ENCODE results near the gene ATP8A2. TPM values are rescaled to one million over a fixed set of nuclear protein-coding genes. Genes with fewer than 3 reads are reported as not detected.

The ATP8A2 gene
- polyA plus RNA-seq, 1 donor from 2014 or later = 11.9 TPM

GRCh38 chr13:25329706-25330105 lies 42.1 kb upstream of the ATP8A2 start:
- Histone ChIP-seq H3K4me3 (ENCODE audit: low read length) (no peak overlapping the region), H3K36me3 (ENCODE audit: insufficient read depth, low read length) (peaks cover 15% of the 10 kb centered on the region), H3K9me3 (ENCODE audit: low read length) (no peaks in the 10 kb centered on the region), H2AFZ (ENCODE audit: low read depth, low read length) (no peak overlapping the region), H3F3A (ENCODE audit: insufficient read depth, low read length, poor library complexity, severe bottlenecking) (no peaks in the 10 kb centered on the region), H4K20me1 (ENCODE audit: insufficient read depth) (no peaks in the 10 kb centered on the region), H3K4me2 (ENCODE audit: low read length) (no peak overlapping the region), H3K79me2 (replicated peaks; ENCODE audit: insufficient read depth, low read length) (peaks cover 5% of the 10 kb centered on the region), H3K27me3 (ENCODE audit: insufficient read depth, low read depth, low read length) (no peaks in the 10 kb centered on the region), H3K27ac (ENCODE audit: low read length) (no peak overlapping the region), H3K9ac (ENCODE audit: low read length) (no peak overlapping the region), H3K9me2 (ENCODE audit: insufficient read depth, low read length) (no peaks in the 10 kb centered on the region)
- TF ChIP-seq, protein P1, sequence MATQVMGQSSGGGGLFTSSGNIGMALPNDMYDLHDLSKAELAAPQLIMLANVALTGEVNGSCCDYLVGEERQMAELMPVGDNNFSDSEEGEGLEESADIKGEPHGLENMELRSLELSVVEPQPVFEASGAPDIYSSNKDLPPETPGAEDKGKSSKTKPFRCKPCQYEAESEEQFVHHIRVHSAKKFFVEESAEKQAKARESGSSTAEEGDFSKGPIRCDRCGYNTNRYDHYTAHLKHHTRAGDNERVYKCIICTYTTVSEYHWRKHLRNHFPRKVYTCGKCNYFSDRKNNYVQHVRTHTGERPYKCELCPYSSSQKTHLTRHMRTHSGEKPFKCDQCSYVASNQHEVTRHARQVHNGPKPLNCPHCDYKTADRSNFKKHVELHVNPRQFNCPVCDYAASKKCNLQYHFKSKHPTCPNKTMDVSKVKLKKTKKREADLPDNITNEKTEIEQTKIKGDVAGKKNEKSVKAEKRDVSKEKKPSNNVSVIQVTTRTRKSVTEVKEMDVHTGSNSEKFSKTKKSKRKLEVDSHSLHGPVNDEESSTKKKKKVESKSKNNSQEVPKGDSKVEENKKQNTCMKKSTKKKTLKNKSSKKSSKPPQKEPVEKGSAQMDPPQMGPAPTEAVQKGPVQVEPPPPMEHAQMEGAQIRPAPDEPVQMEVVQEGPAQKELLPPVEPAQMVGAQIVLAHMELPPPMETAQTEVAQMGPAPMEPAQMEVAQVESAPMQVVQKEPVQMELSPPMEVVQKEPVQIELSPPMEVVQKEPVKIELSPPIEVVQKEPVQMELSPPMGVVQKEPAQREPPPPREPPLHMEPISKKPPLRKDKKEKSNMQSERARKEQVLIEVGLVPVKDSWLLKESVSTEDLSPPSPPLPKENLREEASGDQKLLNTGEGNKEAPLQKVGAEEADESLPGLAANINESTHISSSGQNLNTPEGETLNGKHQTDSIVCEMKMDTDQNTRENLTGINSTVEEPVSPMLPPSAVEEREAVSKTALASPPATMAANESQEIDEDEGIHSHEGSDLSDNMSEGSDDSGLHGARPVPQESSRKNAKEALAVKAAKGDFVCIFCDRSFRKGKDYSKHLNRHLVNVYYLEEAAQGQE (IDR thresholded peaks at IDR 0.05; ENCODE audit: borderline replicate concordance) = no peak
- TF ChIP-seq SMC3 (conservative IDR thresholded peaks at IDR 0.05; ENCODE audit: poor library complexity) (no peak), MXI1 (conservative IDR thresholded peaks at IDR 0.05; ENCODE audit: poor library complexity, severe bottlenecking) (no peak), TAF1 (IDR thresholded peaks at IDR 0.05; ENCODE audit: low read depth) (no peak), RAD21 (conservative IDR thresholded peaks at IDR 0.05) (no peak), EZH2 (IDR thresholded peaks at IDR 0.05; ENCODE audit: borderline replicate concordance, insufficient read depth, low read length, poor library complexity, severe bottlenecking) (no peak), POLR2AphosphoS5 (IDR thresholded peaks at IDR 0.05) (no peak), EP300 (conservative IDR thresholded peaks at IDR 0.05; ENCODE audit: poor library complexity, severe bottlenecking) (no peak)
- TF ChIP-seq, protein P2, sequence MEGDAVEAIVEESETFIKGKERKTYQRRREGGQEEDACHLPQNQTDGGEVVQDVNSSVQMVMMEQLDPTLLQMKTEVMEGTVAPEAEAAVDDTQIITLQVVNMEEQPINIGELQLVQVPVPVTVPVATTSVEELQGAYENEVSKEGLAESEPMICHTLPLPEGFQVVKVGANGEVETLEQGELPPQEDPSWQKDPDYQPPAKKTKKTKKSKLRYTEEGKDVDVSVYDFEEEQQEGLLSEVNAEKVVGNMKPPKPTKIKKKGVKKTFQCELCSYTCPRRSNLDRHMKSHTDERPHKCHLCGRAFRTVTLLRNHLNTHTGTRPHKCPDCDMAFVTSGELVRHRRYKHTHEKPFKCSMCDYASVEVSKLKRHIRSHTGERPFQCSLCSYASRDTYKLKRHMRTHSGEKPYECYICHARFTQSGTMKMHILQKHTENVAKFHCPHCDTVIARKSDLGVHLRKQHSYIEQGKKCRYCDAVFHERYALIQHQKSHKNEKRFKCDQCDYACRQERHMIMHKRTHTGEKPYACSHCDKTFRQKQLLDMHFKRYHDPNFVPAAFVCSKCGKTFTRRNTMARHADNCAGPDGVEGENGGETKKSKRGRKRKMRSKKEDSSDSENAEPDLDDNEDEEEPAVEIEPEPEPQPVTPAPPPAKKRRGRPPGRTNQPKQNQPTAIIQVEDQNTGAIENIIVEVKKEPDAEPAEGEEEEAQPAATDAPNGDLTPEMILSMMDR (IDR thresholded peaks at IDR 0.05; ENCODE audit: poor library complexity, severe bottlenecking) = no peak

GRCh38 chr13:25330541-25330940 lies 41.2 kb upstream of the ATP8A2 start:
- no peaks in the 10 kb centered on the region for H3F3A ChIP-seq (ENCODE audit: insufficient read depth, low read length, poor library complexity, severe bottlenecking)
- H3K9me2 ChIP-seq (ENCODE audit: insufficient read depth, low read length) = no peaks in the 10 kb centered on the region
- peaks cover 15% of the 10 kb centered on the region for H3K36me3 ChIP-seq (ENCODE audit: insufficient read depth, low read length)
- no peak for TF ChIP-seq EP300 (conservative IDR thresholded peaks at IDR 0.05; ENCODE audit: poor library complexity, severe bottlenecking)
- no peak for TF ChIP-seq EZH2 (IDR thresholded peaks at IDR 0.05; ENCODE audit: borderline replicate concordance, insufficient read depth, low read length, poor library complexity, severe bottlenecking)
- TF ChIP-seq TAF1 (IDR thresholded peaks at IDR 0.05; ENCODE audit: low read depth) = no peak
- TF ChIP-seq, protein P2 (IDR thresholded peaks at IDR 0.05; ENCODE audit: poor library complexity, severe bottlenecking) = no peak
- TF ChIP-seq SMC3 (conservative IDR thresholded peaks at IDR 0.05; ENCODE audit: poor library complexity) = no peak
- no peak for TF ChIP-seq MXI1 (conservative IDR thresholded peaks at IDR 0.05; ENCODE audit: poor library complexity, severe bottlenecking)
- TF ChIP-seq, protein P1 (IDR thresholded peaks at IDR 0.05; ENCODE audit: borderline replicate concordance) = no peak
- TF ChIP-seq RAD21 (conservative IDR thresholded peaks at IDR 0.05) = no peak
- no peak for TF ChIP-seq POLR2AphosphoS5 (IDR thresholded peaks at IDR 0.05)
- H3K9ac ChIP-seq (ENCODE audit: low read length) = no peak overlapping the region
- H3K27ac ChIP-seq (ENCODE audit: low read length) = no peak overlapping the region
- H2AFZ ChIP-seq (ENCODE audit: low read depth, low read length) = no peak overlapping the region
- no peaks in the 10 kb centered on the region for H4K20me1 ChIP-seq (ENCODE audit: insufficient read depth)
- no peaks in the 10 kb centered on the region for H3K9me3 ChIP-seq (ENCODE audit: low read length)
- no peak overlapping the region for H3K4me3 ChIP-seq (ENCODE audit: low read length)
- H3K4me2 ChIP-seq (ENCODE audit: low read length) = no peak overlapping the region
- no peaks in the 10 kb centered on the region for H3K27me3 ChIP-seq (ENCODE audit: insufficient read depth, low read depth, low read length)
- H3K79me2 ChIP-seq (replicated peaks; ENCODE audit: insufficient read depth, low read length) = peaks cover 6% of the 10 kb centered on the region
